Activated CD8-positive, alpha-beta memory T cell treated with anti-CD3 and anti-CD28 coated beads, Interleukin-2, amount 50 U/mL, for 24 hours (primary cell): ENCODE results near the gene GNA12.
"Not testable (repeated sequence)": the region's sequence is repeated elsewhere in the genome, so short reads cannot be mapped to it uniquely, and the experiment has no call there.

Experiments
- DNase-seq: peaks from one replicate; pipeline ENCODE4 v3.0.0-alpha.2; 2020; ENCODE audit errors: extremely low read depth

Gene GNA12

DNA sequence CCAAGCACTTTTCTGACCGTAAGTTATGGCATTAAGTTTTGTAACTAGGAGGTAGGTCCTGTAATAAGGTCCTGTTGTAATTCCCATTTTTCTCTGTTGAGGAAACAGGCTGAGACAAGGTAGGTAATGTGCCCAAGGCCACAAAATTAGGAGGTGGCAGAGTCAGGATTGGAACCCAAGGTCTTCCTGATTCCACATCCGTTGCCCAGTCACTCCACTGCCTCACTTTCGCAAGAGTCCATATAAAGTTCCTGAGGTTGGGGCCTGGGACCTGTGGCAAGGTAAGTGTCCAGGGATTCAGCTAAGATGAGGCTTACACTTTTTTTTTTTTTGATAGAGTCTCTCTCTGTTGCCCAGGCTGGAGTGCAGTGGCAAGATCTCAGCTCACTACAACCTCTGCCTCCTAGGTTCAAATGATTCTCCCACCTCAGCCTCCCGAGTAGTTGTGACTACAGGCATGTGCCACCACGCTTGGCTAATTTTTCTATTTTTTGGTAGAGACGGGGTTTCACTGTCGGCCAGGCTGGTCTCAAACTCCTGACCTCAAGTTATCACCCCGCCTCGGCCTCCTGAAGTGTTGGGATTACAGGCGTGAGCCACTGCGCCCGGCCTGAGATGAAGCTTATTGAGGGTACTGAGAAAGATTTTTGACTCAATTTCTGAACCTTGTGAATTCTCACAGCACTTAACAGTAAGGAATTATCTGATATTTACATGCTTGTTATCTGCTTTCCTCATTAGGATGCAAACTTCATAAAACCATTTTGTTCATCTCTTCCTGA, 20.3 kb upstream of the GNA12 start:
- no peak for DNase-seq

DNA sequence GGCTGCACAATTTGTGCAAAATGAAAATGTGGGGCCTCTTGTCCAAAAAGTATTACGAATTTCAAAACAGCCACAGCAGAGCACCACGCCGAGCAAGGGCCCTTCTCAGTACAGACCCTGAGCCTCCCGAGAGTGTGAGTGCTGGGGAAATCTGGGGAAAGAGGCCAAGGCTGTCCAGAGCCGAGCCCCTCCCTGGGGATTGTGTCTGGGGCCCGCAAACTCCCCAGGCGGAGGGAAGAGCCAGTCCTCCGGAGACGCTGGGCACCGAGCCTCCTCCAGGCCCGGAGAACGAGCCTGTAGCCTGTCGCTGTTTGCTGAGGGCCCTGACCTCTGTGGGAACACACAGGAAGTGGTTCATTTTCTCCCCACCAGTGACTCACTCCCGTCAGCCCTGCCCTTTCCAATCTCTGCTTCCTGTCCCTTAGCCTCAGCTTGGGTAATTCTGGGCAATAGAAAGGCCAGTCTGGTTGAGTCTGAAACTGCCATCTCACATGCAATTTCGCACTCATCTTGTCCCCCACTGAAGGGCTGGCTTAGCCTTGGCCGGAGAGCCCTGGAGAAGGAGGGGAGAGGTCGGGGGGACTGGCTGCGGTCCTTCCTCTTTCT, 19.5 kb upstream of the GNA12 start:
- peak; percentile 56 for DNase-seq

DNA sequence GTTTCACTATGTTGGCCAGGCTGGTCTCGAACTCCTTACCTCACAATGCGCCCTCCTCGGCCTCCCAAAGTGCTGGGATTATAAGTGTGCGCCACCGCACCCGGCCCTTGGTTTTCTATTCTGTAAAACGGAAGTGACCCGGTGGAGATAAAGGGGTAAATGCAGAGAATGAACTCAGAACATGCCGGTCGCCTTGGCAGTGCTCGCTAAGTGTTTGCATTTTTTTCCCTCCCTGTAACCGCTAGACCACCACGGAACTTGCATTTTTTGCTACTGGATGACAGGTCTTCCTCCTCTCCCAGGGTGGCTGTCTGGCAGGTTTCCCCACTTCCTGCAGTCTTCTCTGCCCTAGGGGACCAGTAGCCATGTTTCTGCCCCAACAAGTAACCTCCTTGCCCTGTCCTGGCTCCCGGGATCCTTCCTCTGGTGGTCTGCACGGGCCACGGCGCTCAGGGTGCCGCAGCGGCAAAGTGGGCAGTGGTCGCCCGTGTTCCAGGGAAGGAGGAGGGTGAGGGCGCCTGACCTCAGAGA, 18.8 kb upstream of the GNA12 start:
- DNase-seq, result no peak

DNA sequence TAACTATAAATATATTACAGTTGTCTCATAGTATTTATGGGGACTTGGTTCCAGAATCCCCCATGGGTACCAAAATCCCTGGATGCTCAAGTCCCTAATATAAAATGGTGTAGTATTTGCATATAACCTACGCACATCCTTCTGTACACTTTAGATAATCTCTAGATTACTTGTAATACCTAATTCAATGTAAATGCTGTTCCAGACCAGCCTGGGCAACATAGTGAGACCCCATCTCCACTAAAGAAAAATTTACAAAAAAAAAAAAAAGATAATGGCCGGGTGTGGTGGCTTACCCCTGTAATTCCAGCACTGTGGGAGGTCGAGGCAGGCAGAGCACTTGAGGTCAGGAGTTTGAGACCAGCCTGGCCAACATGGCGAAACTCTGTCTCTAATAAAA, 17.4 kb upstream of the GNA12 start:
- no peak for DNase-seq

DNA sequence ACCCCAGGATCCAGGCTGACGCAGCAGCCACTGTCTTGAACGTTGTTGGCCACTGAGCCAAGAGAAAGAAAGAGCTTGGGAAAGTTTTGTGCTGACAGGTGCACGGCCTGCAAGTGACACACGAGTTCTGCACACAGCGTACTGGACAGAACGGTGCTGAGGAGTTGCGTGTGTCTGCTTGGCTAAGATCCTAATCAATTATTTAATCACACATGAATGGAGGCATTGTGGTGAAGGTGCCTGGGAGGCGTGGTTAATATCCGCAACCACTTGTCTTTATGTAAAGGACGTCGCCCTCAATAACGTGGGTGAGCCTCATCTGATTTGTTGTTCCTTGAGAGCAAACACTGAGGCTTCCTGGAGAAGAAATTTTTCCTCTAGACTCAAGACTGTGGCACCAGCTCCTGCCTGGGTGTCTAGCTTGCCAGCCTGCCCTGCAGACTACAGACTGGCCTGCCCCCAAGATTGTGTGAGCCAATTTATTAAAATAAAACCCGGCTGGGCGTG, 16.6 kb upstream of the GNA12 start:
- DNase-seq, result no peak

DNA sequence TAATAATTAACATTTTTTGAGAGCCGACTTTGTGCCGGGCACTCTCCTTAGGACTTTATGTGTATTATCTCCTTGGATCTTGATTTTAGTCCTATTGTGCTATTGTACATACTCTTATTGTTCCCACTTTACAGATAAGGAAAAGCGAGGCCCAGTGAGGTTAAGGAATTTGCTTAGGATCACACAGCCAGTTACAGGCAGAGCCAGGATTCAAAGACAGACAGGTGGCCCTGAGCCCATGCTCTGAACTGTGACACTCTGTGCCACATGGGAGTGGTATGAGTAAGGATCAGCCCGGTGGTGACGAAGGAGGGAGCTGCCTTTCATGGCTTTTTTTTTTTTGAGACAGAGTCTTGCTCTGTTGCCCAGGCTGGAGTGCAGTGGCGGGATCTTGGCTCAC, 15.8 kb upstream of the GNA12 start:
- no peak for DNase-seq

DNA sequence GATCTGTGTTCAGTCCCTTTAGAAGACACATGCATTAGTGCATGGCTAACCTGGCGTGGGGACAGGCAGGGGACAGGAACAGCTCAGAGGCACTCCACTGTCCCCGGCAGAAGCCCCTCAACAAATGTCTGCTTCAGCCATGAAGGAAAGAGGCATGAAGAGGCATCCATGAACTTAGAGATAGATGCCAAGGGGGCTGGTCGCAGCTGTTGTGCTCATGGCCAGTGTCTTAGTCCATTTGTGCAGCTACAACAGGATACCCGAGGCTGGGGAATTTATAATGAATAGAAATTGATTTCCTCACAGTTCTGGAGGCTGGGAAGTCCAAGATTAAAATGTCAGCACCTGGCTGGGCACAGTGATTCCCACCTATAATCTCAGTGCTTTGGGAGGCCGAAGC, 14.5 kb upstream of the GNA12 start:
- no peak for DNase-seq

DNA sequence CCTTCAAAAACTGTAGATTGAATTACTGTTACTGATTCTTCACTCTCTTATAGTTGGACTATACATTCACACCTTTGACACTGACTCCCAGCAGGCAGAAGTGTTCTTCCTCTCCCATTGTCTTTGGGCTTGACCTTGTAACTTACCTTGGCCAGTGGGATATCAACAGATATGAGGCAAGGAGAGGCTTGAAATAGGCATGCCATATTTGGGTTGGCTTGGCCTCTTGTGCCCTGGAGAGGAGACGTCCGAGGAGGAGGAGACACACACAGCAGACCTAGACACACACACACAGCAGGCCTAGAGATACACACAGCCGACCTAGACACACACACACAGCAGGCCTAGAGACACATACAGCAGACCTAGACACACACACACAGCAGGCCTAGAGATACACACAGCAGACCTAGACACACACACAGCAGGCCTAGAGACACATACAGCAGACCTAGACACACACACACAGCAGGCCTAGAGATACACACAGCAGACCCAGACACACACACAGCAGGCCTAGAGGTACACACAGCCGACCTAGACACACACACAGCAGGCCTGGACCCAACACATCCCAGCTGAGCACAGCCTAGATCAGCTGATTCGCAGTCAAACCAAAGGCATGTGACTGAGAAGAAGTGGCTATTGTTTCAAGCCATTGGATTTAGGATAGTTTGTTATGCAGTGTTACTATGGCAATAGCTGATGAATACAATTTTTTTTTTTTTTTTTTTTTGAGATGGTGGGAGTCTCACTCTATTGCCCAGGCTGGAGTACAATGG, 12.5 kb upstream of the GNA12 start:
- no peak for DNase-seq

DNA sequence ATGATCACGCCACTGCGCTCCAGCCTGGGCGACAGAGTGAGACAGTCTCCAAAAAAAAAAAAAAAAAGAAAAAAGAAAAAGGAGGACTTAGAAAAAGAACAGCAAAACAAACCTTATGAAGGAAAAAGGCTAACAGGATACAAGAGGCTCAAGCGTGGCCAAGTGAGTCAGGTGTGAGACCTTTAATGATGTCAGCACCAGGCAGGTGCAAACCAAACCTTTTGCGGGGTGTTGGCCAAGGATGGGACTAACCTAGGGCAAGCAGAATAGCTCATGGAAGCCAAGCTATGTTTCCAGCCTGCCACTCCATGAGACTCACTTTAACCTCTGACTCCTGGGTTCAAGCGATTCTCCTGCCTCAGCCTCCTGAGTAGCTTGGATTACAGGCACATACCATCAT, 11.3 kb upstream of the GNA12 start:
- DNase-seq, result no peak

DNA sequence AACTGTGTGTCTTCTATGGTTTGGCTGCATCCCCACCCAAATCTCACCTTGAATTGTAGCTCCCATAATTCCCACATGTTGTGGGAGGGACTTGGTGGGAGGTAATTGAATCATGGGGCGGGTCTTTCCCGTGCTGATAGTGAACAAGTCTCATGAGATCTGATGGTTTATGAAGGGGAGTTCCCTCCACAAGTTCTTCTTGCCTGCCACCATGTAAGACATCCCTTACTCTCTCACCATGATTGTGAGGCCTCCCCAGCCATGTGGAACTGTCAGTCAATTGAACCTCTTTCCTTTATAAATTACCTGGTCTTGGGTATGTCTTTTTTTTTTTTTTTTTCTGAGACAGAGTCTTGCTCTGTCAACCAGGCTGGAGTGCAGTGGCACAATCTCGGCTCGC, 9.4 kb upstream of the GNA12 start:
- DNase-seq, result not testable (repeated sequence)

DNA sequence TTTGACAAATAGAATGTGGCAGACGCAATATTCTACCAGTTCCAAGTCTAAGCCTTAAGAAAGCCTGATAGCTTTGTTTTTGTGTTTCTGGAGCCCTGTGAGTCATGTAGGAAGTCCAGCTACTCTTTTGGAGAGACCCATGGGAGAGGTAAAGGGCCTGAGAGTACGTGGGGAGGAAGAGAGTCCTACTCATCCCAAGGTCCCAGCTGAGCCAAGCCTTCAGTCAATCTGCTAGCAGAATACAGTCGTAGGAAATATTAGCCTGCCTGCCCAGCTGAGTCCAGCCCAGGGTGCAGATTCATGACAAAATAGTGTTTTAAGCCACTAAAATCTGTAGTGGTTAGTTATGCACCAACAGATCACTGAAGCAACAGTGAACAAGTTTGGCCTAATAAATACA, 9.0 kb upstream of the GNA12 start:
- no peak for DNase-seq

DNA sequence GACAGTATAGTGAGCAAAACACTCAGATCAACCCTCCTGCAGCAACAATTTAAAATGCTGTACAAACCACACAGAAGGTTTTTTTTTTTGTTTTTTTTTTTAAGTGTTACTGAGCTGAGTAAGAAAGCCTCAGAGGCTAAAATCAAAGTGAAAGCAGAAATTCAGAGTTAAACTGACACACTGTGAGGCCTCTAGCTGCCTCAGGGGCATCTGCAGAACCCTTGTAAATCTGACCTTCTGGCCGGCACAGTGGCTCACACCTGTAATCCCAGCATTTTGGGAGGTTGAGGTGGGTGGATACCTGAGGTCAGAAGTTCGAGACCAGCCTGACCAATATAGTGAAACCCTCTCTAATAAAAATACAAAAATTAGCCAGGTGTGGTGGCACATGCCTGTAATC, 7.4 kb upstream of the GNA12 start:
- DNase-seq, result no peak

DNA sequence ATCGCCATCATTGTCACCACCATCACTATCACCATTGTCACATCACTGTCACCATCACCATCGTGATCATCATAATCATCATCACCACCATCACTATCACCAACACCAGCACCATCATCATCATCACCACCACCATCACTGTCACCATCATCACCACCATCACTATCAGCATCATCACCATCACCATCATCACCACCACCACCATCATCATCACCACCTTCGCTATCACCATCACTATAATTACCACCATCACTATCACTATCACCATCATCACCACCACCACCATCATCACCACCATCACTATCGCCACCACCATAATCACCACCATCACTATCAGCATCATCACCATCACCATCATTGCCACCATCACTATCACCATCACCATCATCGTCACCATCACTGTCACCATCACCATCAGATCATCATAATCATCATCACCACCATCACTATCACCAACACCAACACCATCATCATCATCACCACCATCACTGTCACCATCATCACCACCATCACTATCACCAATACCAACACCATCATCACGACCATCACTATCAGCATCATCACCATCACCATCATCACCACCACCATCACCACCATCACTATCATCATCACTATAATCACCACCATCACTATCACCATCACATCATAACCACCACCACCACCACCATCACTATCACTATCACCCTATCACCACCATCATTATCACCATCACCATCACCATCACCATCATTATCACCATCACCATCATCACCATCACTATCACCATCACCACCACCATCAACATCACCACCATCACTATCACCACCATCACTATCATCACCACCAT, 6.0 kb upstream of the GNA12 start:
- no peak for DNase-seq

DNA sequence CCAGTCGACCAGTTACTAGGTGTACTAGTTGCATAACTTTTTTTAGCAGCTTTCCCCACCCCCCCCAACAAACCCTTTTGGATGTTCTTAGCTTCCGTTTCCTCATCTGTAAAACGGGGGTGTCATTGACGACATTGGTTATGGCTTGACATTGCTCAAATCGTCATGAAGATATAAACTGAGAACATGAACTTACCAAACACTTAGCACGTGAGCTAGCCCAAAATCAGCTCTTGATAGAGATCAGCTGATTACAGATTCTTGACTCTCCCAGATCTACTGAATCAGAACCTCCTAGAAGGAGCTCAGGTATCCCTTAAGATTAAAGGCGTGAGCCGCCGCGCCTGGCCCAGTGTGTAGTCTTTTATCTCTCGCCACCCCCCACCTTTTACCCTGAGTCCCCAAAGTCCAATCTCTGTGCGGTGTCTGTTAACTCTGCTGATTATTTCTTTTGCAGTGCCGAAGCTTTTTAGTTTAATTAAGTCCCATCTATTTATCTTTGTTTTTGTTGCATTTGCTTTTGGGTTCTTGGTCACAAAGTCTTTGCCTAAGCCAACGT, 1.0 kb upstream of the GNA12 start:
- no peak for DNase-seq

DNA sequence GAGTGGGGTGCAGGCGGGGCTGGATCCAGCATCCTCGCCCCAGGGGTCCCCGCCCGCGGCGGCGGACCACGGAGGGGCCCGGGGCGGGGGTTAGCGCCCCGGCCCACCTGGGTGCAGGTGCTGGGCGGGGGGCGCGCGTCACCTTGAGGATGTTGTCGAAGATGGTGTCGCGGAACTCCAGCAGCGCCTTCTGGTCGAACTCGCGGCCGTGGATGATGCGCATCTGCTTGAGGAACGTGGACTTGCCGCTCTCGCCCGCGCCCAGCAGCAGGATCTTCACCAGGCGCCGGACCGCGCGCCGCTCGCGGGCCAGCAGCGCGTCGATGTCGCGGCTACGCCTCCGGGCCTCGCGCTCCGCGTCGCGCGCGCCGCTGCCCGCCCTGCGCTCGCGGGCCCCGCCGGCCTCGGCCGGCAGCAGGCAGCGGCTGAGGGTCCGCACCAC, 376 bp downstream of the GNA12 start:
- DNase-seq, result no peak

DNA sequence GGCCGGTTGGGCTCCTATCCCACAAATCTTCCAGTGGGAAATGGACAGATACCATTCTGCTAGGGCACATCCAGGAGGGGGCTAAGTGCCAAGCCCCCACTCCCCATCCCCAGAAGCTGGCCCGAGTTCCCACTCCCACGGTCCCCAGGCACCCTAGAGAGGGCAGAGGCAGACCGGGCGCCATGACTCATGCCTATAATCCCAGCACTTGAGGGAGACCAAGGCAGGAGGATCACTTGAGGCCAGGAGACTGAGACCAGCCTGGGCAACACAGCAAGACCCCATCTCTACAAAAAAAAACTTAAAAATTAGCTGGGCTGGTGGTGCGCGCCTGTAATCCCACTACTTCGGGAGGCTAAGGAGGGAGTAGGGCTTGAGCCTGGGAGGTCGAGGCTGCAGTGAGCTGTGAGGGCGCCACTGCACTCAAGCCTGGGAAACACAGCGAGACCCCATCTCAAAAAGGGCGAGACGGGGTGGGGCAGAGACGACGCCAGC, 870 bp downstream of the GNA12 start:
- DNase-seq, result no peak

DNA sequence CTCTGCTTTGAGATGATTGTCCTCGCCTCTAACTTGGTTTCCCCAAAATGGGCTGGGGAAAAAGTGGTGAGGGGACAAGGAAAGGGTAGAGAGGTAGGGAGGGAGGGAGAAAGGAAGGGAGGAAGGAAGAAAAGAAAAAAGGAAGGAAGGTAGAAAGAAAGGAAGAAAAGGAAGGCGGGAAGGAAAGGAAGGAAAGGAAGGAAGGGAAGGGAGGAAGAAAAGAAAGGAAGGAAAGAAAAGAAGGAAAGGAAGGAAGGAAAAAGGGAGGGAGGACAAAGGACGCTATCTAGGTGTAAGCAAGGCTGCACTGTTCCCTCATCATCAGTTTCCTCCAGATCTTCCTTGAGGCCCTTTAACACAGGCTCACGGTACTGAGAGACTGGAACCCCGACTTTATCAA, 2.2 kb downstream of the GNA12 start:
- DNase-seq, result no peak

DNA sequence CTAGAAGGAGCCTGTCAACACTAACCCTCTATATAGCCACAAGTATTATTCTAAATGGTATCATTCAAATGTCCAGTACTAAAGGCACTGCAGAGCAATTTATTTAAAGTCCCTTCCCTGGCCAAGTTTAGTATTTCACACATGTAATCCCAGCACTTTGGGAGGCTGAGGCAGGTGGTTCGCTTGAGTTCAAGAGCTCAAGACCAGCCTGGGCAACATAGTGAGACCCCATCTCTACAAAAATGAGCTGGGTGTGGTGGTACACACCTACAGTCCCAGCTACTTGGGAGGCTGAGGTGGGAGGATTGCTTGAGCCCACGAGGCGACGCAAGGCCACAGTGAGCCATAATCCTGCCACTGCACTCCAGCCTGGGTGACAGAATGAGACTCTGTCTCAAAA, 3.6 kb downstream of the GNA12 start:
- DNase-seq, result no peak

DNA sequence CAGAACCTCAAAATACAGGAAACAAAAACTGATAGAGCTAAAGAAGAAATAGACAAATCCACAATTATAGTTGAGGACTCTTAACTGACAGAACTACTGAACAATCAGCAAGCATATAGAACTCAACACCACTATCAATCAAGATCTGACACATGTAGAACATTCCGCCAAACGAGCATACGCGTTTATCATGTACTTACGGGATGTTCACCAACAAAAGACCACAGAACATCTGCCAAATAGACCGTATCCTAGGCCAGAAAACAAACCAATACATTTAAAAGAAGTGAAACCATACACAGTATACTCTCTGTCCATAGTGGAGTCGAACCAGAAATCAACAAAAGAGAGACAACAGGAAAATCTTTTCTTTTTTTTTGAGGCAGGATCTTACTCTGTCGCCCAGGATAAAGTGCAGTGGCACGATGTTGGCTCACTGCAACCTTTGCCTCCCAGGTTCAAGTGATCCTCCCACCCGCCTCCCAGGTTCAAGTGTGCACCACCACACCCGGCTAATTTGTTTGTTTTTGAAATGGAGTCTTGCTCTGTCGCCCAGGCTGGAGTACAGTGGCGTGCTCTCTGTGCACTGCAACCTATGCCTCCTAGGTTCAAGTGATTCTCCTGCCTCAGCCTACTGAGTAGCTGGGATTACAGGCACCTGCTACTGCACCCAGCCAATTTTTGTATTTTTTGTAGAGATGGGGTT, 5.1 kb downstream of the GNA12 start:
- no peak for DNase-seq

DNA sequence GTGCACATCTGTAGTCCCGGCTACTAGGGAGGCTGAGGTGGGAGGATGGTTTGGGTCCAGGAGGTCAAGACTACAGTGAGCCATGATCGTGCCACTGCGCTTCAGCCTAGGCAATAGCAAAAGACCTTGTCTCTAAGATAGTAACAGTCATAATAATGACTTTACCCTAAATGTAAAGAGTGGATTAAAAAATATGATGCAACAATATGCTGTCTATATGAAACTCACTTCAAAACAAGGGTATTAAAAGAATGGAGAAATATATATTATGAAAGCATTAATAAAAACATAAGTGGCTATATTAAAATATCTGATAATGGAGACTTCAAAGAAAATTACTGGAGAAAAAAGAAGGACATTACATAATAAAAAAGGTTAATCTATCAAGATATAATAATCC, 5.7 kb downstream of the GNA12 start:
- no peak for DNase-seq
